GM19468 (cell line): Measurements from ENCODE around the gene TRIM37.

Experiments
- ATAC-seq: cut with Tn5 transposase; IDR thresholded peaks from one replicate; pipeline ENCODE4 v1.9.1; 2021; ENCODE audit warnings: mild to moderate bottlenecking, moderate library complexity, moderate number of reproducible peaks; ENCODE audit not compliant: unreplicated experiment; ENCODE audit errors: extremely low read depth

The TRIM37 gene

DNA sequence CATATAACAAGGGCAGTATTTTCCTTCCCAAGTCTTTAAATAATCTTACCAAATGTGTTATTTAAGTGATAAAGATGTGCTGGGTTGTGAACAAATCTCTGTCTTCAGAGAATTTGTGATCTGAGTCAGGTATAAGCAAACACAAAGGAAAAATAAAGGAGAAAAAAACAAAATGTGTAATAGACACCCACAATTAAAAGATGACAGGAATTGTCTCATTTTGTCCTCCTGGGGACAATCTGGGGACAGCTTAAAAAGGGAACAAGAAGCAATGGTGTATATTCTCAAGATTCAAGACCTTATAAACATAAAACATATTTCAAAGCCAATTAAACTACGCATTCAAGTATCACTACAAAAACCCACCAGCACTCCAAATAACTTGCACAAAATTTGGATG lies 107.2 kb downstream of the TRIM37 start:
- ATAC-seq: no peak

- ATAC-seq: no peak
These were observed 107.8 kb downstream of the TRIM37 start for GRCh38 chr17:58998871-58999270.

DNA sequence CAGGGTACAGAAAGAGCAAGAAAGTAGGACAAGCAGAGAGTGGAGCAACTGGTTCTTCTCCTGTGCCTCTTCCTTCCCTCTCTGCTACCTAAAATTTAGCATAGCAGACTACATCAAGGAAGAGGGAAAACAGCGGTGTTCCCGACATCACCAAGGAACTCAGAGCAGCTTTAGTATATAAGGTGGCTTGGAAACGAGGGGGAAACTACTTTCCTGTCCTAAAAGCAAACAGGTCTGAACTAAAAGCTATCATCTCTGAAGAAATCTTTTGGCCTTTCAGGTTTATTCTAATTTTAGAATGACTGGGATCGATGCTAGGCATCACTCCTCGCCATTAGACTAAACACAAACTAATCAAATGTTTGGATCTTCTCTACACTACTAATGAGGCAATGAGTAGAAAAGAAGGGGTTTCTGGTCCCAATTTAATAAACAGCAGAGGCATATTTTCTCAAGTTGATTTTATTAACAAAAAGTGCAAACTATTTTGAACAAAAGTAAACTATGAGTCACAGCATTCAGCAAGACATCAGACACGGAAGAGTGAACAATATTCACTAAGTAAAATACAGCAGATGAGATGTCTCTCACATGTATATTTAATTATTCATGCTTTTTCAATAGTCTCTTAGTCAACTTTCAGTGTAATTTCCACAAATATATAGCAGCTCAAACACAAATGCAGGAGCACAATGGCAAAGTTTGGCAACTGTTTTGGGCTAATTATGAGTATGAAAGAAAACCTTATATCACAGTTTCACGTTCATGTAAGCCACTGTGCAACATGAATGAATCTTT lies 108.7 kb downstream of the TRIM37 start:
- no peak for ATAC-seq

DNA sequence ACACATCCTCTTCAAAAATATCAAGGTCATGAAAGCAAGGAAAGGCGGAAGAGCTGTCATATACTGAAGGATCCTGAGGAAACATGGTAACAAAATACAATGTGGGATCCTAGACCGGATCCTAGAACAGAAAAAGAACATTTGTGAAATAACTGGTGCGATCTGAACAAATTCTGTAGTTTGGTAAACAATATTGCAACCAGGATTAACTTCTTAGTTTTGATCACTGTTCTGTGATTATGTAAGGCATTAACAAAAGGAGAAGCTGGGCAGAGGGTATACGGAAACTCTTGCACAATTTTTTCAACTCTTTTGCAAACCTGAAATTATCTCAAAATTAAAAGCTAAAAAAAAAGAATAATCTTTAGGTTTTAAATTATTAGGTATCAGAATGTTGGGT lies 109.7 kb downstream of the TRIM37 start:
- no peak for ATAC-seq

GRCh38 chr17:58995247-58995940 lies 111.3 kb downstream of the TRIM37 start:
- no peak for ATAC-seq

DNA sequence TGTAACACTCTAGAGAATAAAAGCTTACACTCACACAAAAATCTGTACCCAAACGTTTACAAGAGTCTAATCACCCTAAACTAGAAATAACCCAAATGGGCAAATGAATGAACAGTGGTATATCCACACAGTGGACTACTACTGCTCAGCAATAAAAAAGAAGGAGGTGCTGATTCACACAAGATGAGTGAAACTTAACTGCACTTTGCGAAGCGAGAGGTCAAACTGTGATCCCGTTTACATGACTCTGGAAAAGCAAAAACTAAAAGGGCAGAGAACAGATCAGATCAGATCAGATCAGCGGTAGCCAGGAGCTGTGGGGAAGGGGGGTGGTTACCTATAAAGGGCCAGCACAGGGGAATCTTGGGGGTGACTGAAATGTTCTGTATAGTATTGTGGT lies 113.4 kb downstream of the TRIM37 start:
- ATAC-seq: no peak

- no peak for ATAC-seq
These were observed 114.9 kb downstream of the TRIM37 start for GRCh38 chr17:58991718-58992331.

DNA sequence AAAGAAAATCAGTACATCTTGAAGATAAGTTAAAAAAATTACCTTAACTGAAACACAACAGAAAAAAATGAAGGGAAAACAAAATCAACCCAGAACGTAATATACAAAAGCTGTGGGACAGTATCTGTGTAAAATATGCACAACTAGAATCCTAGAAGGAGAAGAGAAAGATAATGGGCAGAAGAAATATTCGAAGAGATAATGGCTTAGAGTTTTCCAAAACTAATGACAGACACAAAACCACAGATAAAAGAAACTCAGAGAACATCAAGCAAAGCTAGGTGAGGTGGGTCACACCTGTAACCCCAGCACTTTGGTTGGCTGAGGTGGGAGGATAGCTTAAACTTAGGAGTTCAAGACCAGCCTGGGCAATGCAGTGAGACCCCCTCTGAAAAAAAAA lies 117.1 kb downstream of the TRIM37 start:
- ATAC-seq: no peak

DNA sequence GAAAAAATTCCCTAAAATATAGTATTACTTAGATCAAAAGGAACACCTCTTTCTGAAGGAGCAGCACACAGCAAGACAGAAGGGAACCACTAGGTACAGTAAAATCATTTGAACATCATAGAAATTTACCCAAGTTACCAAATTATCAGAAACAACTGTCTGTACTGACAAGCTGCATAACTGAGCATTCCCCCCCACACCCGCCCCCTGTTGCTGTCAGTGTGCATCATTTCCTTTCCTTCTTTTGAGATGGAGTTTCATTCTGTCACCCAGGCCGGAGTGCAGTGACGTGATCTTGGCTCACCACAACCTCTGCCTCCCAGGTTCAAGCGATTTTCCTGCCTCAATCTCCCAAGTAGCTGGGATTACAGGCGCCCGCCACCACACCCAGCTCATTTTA lies 120.7 kb downstream of the TRIM37 start:
- ATAC-seq: no peak

GRCh38 chr17:58985367-58985766 lies 121.3 kb downstream of the TRIM37 start:
- ATAC-seq: no peak

GRCh38 chr17:58982626-58983025 lies 124.1 kb downstream of the TRIM37 start:
- no peak for ATAC-seq

DNA sequence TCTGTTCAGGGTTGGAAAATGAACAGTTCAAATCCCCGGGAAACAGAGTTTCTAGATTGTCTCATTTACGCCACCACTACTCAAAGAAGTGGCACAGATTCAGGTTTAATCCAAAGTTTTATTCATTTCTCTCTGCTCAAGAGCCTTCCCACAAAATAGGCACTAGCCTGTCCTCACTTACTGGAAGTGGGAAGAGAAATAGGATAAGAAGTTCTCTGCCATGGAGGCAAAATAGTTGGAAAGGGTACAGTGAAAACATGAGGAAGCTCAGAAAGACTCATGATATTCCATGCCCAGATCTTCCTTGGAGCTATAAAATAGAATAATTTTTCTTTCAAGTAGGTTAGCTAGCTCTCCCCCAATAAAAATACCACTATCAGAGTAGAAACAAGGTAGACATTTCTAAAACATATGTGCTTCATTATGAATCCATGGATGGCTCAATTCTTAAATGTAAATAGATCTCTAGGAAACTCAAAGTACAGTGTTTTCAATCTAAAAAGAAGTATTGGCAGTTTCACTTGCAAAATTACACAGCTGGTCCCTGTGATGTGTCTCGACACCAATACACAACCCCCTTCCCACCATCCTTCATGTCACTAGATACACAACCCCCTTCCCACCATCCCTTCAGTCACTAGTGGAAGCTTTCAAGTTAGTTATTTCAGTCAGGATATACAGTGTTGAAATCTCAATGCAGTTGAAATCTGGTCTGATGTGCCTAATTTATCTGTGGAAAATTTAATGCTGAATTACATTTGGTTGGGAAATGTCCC lies 125.8 kb downstream of the TRIM37 start:
- no peak for ATAC-seq

- no peak for ATAC-seq
These were observed 130.1 kb downstream of the TRIM37 start for GRCh38 chr17:58976541-58976940.

GRCh38 chr17:58974354-58974753 lies 132.3 kb downstream of the TRIM37 start:
- ATAC-seq: no peak

DNA sequence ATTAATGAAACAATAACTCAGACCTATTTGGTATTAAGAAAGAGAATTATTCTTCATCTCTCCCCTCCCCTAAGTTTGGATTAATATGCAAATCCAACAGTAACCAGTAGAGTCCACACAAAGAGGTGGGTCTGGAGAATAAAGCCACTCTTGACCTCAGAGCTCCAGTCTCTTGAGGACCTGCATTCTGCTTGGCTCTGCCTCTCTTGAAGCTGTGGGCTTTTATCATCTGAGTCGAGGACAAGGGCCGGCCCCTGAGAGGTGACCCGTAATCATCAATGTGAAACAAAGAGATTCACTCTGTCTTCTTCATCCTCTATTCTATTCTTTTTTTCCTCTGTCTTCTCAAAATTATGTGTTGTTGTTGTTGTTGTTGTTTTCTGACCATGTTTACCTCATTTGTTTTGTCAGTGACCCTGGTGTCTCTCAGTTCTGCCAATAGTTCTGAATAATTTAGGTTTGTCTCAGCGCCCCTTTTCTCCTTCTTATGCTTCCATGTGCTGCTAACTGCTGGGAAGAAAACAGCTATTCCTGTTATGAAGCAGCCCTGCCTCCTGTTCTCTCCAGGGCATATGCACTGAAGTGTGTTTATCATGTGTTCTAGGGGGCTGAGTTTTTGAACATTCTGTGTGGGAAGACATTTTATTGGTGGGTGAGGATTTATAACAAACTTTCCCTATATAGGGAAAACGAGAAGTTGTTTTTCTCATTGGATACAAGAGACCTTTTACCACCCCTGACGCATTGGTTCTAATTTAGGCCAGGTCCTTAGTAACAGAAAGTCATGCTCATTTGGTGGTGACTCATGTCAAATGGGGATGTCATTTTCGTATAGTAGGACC lies 135.8 kb downstream of the TRIM37 start:
- ATAC-seq: no peak

- ATAC-seq: no peak
These were observed 137.1 kb downstream of the TRIM37 start for GRCh38 chr17:58969612-58970011.

DNA sequence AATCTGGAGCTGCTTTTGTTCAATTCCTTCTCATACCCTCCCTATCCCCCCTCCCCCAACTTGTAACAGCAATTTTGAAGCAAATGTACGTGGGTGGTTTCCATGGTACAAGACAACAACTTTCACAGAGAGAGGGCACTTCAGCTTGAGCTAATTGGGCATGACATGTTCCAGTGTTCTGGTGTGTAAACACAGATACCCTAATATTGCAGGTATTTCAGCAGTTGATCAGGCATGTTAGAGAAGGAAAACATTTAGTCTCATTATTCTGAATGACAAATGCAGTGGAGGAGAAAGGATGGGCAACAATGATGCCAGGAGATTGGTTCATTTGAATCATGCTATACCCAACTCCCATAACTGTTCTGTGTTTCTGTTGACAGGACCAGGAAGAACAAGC lies 137.5 kb downstream of the TRIM37 start:
- ATAC-seq: no peak

DNA sequence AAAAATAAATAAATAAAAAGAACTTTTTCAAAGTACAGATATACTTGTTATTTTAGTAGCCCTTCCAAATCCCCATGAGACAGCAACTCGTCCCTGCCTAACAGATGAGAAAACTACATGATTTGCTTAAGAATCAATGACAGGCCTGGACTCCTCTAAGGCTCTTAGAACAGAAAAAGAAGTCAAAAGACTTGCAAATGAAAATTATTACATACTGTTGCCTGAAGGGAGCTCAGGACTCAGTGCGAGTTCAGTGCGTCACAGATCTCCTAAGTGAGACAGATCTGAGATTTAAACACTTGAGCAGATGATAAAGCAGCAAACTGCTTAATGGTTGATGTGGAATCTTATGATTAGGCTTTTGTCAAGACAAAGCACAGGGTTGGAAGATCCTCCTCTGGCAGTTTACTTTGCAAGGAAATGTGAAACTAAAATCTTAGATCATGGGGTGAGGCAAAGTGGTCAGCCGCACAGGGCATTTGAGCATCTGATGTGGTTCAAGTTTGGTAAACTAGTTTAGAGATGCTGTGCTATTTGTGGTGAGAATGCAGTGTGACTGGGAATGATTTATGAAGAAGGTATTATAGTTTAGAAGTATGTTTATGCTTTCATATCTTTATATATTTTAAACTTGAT lies 138.1 kb downstream of the TRIM37 start:
- ATAC-seq: no peak

GRCh38 chr17:58966208-58966607 lies 140.5 kb downstream of the TRIM37 start:
- ATAC-seq: no peak
